Thoracic aorta endothelial cell (primary cell): ENCODE data around the gene SBK3. TPM values are rescaled to one million over a fixed set of nuclear protein-coding genes. Genes with fewer than 3 reads are reported as not detected.

ENCODE experiments used
- total RNA-seq: library from RNA; depleted of rRNA; stranded (reverse); fragments of >200 nt; gene quantifications from 2 replicates; pipeline ENCODE4 v1.2.3, GENCODE V29; 2012

The SBK3 gene, protein sequence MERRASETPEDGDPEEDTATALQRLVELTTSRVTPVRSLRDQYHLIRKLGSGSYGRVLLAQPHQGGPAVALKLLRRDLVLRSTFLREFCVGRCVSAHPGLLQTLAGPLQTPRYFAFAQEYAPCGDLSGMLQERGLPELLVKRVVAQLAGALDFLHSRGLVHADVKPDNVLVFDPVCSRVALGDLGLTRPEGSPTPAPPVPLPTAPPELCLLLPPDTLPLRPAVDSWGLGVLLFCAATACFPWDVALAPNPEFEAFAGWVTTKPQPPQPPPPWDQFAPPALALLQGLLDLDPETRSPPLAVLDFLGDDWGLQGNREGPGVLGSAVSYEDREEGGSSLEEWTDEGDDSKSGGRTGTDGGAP
- total RNA-seq: 0.27 and 0.65 TPM in 2 replicates

DNA sequence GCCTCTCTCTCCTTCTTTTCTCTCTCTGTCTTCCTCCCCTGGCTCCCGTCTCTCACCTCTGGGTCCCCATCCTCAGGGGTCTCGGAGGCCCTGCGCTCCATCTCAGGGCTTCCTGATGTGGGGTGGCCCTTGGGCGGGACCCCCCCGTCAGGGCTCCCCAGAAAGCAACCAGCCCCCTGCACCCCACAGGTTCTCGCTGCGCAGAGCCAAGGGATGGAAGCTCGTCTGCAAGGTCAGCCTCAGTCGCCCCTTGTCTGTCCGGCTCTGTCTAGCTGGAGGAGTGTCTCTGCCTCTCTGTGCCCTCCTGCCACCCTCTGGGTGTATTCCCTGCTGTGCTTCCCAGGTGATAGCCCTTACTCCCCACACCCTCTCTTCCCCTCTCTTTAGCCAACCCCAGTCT is at the start of gene SBK3:
Gene SBK3, minus strand, starts transcription at position 101 of the 400 bp plus-strand sequence. Its CDS starts 0 bp downstream, at position 101.

DNA sequence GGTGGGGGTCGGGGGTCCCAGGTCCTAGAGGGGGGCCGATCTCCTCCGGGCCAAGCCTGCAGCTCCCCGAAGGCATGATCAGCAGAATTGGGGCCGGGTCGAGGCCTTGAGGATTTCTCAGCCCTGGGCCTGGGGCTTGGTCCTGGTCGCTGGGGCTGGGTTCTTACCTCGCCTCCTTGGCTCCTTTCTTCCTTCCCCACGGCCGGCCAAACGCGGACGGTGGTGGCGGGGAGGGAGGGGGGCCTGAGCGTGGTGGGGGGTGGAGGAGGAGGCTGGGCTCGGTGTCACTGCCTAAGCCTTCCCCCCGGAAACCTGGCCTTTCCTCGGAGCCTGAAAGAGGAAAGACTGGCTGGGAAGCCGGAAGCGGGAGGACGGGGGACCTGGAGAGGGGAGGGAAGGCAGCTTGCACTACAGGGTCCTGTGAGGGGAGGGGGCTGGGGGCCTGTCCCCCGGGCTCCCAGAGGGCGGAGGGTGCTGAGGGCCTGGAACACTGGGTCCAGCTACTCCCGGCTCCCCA is 35.3 kb upstream of the SBK3 start, which contains the start of gene ZNF579:
Gene ZNF579, minus strand, starts transcription at position 221 of the 517 bp plus-strand sequence. CDS start 1,209 bp downstream, outside the sequence.

DNA sequence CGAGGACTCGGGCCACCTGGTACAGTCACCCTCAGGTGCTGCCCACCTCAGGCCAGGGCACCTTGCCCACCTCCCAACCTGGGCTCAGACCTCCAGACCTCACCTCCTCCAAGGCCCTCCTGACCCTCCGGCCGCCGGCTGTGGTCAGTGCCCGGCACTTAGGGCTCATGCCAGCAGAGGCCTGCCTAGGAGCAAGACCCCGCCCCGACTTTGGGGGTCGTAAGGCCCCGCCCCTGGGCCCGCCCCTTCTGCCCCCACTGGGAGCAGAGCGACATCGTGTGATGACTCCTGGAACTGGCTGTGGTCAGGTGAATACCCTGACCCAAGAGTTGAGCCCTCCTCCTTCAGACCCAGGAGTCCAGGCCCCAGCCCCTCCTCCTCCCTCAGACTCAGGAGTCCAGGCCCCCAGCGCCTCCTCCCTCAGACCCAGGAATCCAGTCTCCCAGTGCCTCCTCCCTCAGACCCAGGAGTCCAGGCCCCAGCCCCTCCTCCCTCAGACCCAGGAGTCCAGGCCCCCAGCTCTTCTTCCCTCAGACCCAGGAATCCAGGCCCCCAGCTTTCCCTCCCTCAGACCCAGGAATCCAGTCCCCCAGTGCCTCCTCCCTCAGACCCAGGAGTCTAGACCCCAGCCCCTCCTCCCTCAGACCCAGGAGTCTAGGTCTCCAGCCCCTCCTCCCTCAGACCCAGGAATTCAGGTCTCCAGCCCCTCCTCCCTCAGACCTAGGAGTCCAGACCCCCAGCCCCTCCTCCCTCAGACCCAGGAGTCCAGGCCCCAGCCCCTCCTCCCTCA is 8.2 kb downstream of the SBK3 start, which contains the start of gene SBK2:
Gene SBK2, minus strand, starts transcription at position 183 of the 790 bp plus-strand sequence. CDS start 839 bp downstream, outside the sequence.

Other genes starting within 250 kb of the SBK3 start
- gene TMEM150B, start 220.2 kb downstream of the SBK3 start, total RNA-seq: not detected in 2 replicates
- gene KMT5C, start 205.7 kb downstream of the SBK3 start, total RNA-seq: 5.0 and 5.7 TPM in 2 replicates
- gene COX6B2, start 190.8 kb downstream of the SBK3 start, total RNA-seq: 0.29 TPM in 1 of 2 replicates, not detected in the other
- gene GARIN5B, start 182.3 kb downstream of the SBK3 start, total RNA-seq: not detected in 2 replicates
- gene IL11, start 175.1 kb downstream of the SBK3 start, total RNA-seq: not detected in 2 replicates
- not detected in 2 replicates for gene TMEM190, start 168.7 kb downstream of the SBK3 start, total RNA-seq
- not detected in 2 replicates for gene TMEM238, start 161.3 kb downstream of the SBK3 start, total RNA-seq
- 346 and 438 TPM in 2 replicates for gene RPL28, start 159.6 kb downstream of the SBK3 start, total RNA-seq
- gene UBE2S, start 137.8 kb downstream of the SBK3 start, total RNA-seq: 110 and 177 TPM in 2 replicates
- not detected in 2 replicates for gene SHISA7, start 102.2 kb downstream of the SBK3 start, total RNA-seq
- 33.5 and 43.0 TPM in 2 replicates for gene ISOC2, start 83.9 kb downstream of the SBK3 start, total RNA-seq
- not detected in 2 replicates for gene C19orf85, start 80.8 kb downstream of the SBK3 start, total RNA-seq
- 2.4 and 3.2 TPM in 2 replicates for gene ZNF628, start 68.9 kb downstream of the SBK3 start, total RNA-seq
- gene NAT14, start 60.4 kb downstream of the SBK3 start, total RNA-seq: 8.9 and 9.6 TPM in 2 replicates
- gene SSC5D, start 57.1 kb downstream of the SBK3 start, total RNA-seq: 0.27 and 0.79 TPM in 2 replicates
- not detected in 2 replicates for gene SBK2, start 8.4 kb downstream of the SBK3 start, total RNA-seq
- gene ZNF579, start 35.3 kb upstream of the SBK3 start, total RNA-seq: 4.1 and 5.1 TPM in 2 replicates
- gene FIZ1, start 54.0 kb upstream of the SBK3 start, total RNA-seq: 3.2 and 4.2 TPM in 2 replicates
- 7.2 and 9.0 TPM in 2 replicates for gene ZNF524, start 54.7 kb upstream of the SBK3 start, total RNA-seq
- 1.6 and 1.8 TPM in 2 replicates for gene ZNF865, start 60.1 kb upstream of the SBK3 start, total RNA-seq
- gene ZNF784, start 79.0 kb upstream of the SBK3 start, total RNA-seq: 2.0 and 2.4 TPM in 2 replicates
- gene ZNF580, start 95.5 kb upstream of the SBK3 start, total RNA-seq: 5.1 and 6.7 TPM in 2 replicates
- 16.4 and 16.7 TPM in 2 replicates for gene ZNF581, start 98.1 kb upstream of the SBK3 start, total RNA-seq
- gene CCDC106, start 102.7 kb upstream of the SBK3 start, total RNA-seq: 8.0 and 8.5 TPM in 2 replicates
- 171 and 192 TPM in 2 replicates for gene U2AF2, start 109.5 kb upstream of the SBK3 start, total RNA-seq
- 74.6 and 86.4 TPM in 2 replicates for gene EPN1, start 129.7 kb upstream of the SBK3 start, total RNA-seq
- gene NLRP9, start 192.9 kb upstream of the SBK3 start, total RNA-seq: not detected in 2 replicates
- gene RFPL4A, start 213.6 kb upstream of the SBK3 start, total RNA-seq: not detected in 2 replicates
- 0.13 TPM in 1 of 2 replicates, not detected in the other for gene RFPL4AL1, start 223.6 kb upstream of the SBK3 start, total RNA-seq